Uterus (tissue), 2 donors: ENCODE results near the gene KCNAB2.

Experiments used
- CTCF ChIP-seq, 4 experiments: fragments of 200-600 bp in 2 of 4; fragments of 450-650 bp in 2 of 4; sonication (generic) in 2 of 4; IDR thresholded peaks; one replicate each; pipeline ENCODE4 v1.5.1; 2016 to 2019; ENCODE audit warnings: antibody characterized with exemption in 4 of 4, mild to moderate bottlenecking in 2 of 4, moderate library complexity in 1 of 4
- POLR2A ChIP-seq, 2 donors: fragments of 450-650 bp; IDR thresholded peaks; one replicate each; pipeline ENCODE4 v1.6.1; 2016; ENCODE audit warnings: antibody characterized with exemption in 2 of 2, mild to moderate bottlenecking in 1 of 2, moderate library complexity in 1 of 2

- TF ChIP-seq CTCF (IDR thresholded peaks at IDR 0.05) (no peak), POLR2A (IDR thresholded peaks at IDR 0.05) (no peak)
These were observed 15.0 kb upstream of the KCNAB2 start for GRCh38 chr1:6030547-6031261.
